ENCODE data around the gene PAGE4.

GRCh38 chrX:49856819-49857218, 27.7 kb downstream of the PAGE4 start:
- TF ChIP-seq CTCF (IDR thresholded peaks at IDR 0.05) (no peak), POLR2A (IDR thresholded peaks at IDR 0.05) (no peak)
